ENCODE data around the gene VSIG1.

The VSIG1 gene

DNA sequence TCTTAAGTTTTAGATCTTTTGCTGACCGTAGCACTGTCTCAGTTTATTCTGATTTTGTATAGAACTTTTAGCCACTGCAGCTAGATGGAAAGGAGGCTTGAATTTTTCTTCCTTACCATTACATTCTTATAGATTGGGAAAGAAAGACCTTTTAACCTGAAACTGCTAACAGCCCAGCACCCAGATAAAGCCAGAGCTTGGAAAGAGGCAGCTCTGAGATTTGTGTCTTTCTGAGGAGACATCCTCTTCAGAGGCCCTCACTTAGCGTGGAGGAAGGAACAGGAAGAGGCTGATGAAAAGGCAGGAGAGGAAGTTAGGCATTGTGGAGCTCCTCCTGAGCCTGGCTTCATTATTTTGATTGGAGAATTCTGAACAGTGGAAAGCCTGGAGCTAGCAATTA, 81.8 kb downstream of the VSIG1 start:
- Histone ChIP-seq H3K9me3 (ENCODE audit: low read length) (no peaks in the 10 kb centered on the region), H3K4me3 (ENCODE audit: low read length) (no peak overlapping the region)

GRCh38 chrX:108127152-108127551, 82.3 kb downstream of the VSIG1 start:
- H3K4me1 ChIP-seq (ENCODE audit: insufficient read depth, low read length), result peaks cover 2% of the 10 kb centered on the region
- no peaks in the 10 kb centered on the region for H3K27me3 ChIP-seq (ENCODE audit: insufficient read depth, low read length)
- H3K9me3 ChIP-seq (ENCODE audit: low read length), result peaks cover 2% of the 10 kb centered on the region
- H3K36me3 ChIP-seq (ENCODE audit: insufficient read depth, low read length), result no peaks in the 10 kb centered on the region
- no peak overlapping the region for H2AFZ ChIP-seq (ENCODE audit: low read depth, low read length)
- no peak overlapping the region for H3K4me3 ChIP-seq (ENCODE audit: low read length)

More for the DNA sequence above, 81.8 kb downstream of the VSIG1 start:
- Histone ChIP-seq H3K4me1 (ENCODE audit: insufficient read depth, low read length) (peaks cover 2% of the 10 kb centered on the region), H2AFZ (ENCODE audit: low read depth, low read length) (no peak overlapping the region), H3K27me3 (ENCODE audit: insufficient read depth, low read length) (no peaks in the 10 kb centered on the region), H3K36me3 (ENCODE audit: insufficient read depth, low read length) (no peaks in the 10 kb centered on the region)

Measured in neuron (in vitro differentiated cells).